Measurements from ENCODE around the gene PNCK.

PNCK gene

GRCh38 chrX:153647461-153648357 lies 25.9 kb downstream of the PNCK start:
- H3K4me3 ChIP-seq (ENCODE audit: control insufficient read depth, low read depth, low read length): no peak overlapping the region
- TF ChIP-seq CTCF (IDR thresholded peaks at IDR 0.05; ENCODE audit: control insufficient read depth, insufficient read depth, low read depth, low read length, missing control alignments): no peak
- DNase-seq (ENCODE audit: low read depth): no peak

- H3K4me3 ChIP-seq (ENCODE audit: control insufficient read depth, low read depth, low read length): no peak within 1 kb of the TSS
- DNase-seq (ENCODE audit: low read depth): no peak
- no peak for TF ChIP-seq CTCF (IDR thresholded peaks at IDR 0.05; ENCODE audit: control insufficient read depth, insufficient read depth, low read depth, low read length, missing control alignments)
Observed at GRCh38 chrX:153646620-153647373, 26.8 kb downstream of the PNCK start, which contains the start of gene DUSP9. Gene DUSP9, plus strand, starts transcription at chrX:153647203. Its CDS starts 751 bp downstream, at chrX:153647954.

GRCh38 chrX:153645921-153646488 lies 27.6 kb downstream of the PNCK start:
- no peak for DNase-seq (ENCODE audit: low read depth)
- no peak overlapping the region for H3K4me3 ChIP-seq (ENCODE audit: control insufficient read depth, low read depth, low read length)
- no peak for TF ChIP-seq CTCF (IDR thresholded peaks at IDR 0.05; ENCODE audit: control insufficient read depth, insufficient read depth, low read depth, low read length, missing control alignments)

- no peak for TF ChIP-seq CTCF (IDR thresholded peaks at IDR 0.05; ENCODE audit: control insufficient read depth, insufficient read depth, low read depth, low read length, missing control alignments)
- DNase-seq (ENCODE audit: low read depth): no peak
- H3K4me3 ChIP-seq (ENCODE audit: control insufficient read depth, low read depth, low read length): no peak overlapping the region
Observed at GRCh38 chrX:153645151-153645550, 28.5 kb downstream of the PNCK start.

GRCh38 chrX:153644356-153645125 lies 29.1 kb downstream of the PNCK start:
- TF ChIP-seq CTCF (IDR thresholded peaks at IDR 0.05; ENCODE audit: control insufficient read depth, insufficient read depth, low read depth, low read length, missing control alignments): no peak
- H3K4me3 ChIP-seq (ENCODE audit: control insufficient read depth, low read depth, low read length): no peak overlapping the region
- no peak for DNase-seq (ENCODE audit: low read depth)
